NCI-H146 treated with DMSO at 0.1 percent for 48 hours (cell line): Measurements from ENCODE around the gene GPX3.

Experiments used
- DNase-seq: peaks from one replicate; lab custom pipeline; 2025; ENCODE audit not compliant: unreplicated experiment; lab: John Stamatoyannopoulos, UW

Gene GPX3

DNA sequence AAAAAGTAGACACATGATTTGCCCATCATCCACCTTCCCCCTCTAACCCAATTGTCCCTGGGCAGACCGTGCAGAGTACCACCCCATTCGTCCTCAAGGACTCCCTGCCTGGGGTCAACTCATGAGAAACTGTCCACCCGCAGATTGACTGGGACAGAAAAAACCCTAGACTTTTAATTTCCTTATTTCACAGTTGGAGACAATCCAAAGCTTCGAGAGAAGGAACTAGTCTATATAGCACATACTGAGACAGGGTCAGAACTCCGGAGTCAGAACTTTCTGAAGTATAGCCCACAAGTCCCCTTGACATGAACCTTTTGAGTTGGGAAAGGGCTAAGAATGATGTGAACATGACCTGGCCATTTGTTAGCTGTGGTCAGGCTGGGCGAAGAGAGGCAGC, 7.5 kb upstream of the GPX3 start:
- DNase-seq = no peak

DNA sequence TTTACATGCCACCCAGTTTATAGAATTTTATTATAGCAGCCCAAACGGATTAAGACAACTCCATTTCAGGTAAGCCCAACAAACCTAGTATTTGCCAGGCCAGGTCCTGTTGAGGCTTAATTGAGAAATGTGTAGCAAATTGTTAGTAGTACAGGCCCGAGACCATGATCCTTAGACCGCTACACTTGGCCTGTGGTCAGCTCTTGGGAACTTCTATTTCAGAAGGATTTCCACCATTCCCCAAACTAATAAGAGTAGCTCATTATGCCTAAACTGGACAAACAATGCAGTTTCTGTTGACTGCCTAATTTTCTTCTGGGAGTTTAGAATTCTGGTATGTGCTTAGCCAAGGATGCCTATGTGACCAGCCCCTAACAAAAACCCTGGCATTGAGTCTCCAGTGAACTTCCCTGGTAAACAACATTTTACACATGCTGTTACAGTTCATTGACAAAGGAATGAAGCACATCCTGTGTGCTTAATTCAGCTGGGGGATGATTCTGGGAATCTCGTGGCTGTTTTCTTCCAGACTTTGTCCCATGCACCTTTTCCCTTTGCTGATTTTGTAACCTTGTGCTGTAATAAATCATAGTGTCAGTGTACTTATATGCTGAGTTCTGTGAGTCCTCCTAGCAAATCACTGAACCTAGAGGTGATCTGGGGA, 5.6 kb upstream of the GPX3 start:
- DNase-seq = no peak

DNA sequence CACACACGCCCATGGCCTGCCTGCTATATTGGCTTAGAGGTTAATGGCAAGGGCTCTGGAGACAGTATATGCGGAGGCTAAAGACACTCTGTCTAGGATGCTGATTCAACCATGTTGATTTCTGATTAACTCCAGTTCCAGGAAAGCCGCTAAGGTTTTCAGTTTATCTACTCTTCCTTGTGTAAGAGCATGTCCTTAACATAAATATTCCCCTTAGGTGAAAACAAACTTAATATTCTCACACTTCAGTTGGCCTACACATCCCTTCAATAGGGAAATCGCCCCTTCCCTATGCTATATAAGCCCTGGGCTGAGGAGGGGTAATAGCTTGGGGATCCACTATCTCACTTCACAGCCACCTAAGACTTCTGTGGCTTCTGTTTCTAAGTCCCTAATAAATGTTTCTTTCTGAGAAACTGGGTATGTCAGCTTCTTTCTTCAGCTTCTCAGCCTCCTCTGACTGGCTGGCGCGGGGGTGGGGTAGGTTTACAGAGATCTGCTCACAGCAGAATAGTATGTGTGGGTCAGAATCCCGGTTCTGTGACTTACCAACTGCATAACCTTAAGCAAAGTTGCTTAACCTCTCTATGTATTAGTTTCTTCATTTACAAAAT, 4.3 kb upstream of the GPX3 start:
- no peak for DNase-seq

DNA sequence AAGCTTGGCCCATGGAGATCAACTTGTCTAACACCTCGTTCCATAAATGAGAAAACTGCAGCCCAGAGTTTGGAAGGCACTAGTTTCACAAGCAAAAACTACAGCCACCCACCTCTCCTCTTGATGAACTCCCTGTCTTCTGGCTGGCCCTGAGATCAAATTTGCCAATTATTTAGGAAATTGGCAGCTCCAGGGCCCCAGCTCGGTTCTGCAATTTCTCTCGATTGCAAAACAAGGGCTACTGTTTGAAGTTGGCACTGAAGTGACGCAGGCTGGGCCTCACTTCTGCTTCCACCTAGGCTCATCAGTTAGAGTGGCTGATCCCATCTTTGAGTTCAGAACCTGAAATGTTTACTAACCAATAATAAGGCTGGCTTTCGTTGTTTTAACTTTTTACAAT, 3.7 kb upstream of the GPX3 start:
- DNase-seq = no peak

DNA sequence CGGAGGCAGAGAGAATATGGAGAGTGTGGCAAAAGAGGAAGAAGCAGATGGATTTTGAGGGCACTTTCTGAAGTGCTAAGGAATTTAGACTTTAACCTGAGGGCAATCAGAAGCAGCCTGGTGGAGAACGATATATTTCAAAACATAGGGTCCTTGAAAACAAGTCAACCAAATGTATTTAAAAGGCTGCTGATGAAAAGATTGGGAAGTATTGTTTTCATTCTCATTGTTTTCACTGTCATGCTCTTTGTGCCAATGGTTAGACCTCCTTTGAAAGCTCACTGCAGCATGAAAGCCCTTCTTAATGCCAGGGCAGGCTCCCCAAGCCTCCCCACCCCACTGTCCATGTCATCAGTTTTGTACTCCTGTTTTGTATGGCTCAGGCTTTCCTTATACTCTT, 2.5 kb upstream of the GPX3 start:
- DNase-seq = no peak

DNA sequence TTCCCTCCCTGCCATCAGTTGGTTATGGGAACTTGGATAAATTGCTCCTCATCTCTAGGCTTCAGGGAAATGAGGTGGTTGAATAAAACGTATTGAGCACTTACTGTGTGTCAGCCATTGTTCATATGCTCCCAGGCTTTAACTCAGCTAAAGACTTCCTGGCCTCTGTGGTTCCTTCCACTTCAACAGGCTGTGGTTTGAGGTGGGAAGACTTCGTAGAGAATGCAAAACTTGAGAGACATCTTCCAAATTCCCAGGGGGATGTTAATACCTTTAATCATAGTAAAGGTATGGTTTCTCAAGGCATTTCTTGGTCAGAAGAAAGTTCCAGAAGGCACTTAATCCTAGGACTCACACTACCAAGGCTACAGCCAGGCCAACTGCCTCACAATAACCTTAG, 1.5 kb upstream of the GPX3 start:
- DNase-seq = no peak

DNA sequence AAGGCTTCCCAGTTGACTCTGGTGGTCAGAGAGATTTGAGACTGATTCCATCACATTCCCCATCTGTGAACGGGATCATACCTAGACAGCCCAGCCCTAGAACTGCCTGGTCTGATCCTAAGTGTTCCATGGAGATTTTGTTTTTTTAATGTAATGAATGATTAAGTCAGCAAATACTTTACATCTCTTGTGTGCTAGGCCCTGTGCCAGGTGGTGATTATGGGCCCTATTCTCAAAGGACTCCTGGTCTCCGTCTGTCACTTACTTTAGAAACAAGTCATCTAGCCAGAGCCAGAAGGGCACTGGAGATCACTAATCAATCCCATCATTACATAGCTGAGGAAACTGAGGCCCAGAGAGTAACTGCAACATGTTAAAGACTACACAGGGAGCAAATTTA, 1.1 kb upstream of the GPX3 start:
- no peak for DNase-seq

DNA sequence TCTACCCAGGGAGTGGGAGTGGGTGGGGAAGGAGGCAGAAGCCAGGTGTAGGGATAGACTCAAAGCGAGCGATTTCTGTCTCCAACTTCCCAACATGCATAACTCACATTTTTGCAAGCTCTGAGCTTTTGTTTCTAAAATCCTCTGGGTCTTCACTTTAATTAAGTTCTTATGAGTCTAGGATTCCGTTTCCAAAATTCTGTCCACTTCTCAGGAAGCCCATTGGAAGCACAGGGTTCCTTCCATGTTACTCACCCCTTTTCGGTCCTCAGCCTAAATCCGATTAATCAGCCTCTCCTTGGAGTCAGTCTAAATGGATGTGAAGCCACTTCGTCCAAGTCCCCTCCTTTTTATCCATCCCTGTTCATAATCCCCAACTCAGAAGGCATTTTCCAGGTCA, 1.4 kb downstream of the GPX3 start:
- DNase-seq = no peak

DNA sequence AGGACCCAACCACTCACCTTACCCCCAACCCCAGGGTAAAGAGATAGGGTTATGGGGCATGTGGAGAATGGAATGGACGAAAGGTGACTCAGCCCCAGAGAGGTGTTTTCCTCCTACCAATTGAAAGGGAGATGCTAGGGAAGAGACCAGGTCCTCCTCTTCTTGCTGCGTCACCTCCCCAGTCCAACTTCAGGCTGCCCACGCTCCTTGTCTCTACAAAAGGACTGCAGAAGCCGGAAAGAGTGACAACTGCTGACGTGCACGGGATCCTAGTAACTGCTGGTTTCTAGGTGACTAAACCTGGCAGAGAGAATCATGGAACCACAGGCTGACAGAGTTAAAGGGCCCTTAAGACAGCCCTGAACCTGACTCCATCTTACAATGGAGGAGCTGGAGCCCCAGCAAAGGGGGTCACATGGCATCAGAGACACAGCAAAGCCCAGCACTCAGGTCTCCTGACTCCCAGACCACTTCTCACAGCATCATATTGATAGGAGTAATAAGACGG, 2.2 kb downstream of the GPX3 start:
- no peak for DNase-seq

DNA sequence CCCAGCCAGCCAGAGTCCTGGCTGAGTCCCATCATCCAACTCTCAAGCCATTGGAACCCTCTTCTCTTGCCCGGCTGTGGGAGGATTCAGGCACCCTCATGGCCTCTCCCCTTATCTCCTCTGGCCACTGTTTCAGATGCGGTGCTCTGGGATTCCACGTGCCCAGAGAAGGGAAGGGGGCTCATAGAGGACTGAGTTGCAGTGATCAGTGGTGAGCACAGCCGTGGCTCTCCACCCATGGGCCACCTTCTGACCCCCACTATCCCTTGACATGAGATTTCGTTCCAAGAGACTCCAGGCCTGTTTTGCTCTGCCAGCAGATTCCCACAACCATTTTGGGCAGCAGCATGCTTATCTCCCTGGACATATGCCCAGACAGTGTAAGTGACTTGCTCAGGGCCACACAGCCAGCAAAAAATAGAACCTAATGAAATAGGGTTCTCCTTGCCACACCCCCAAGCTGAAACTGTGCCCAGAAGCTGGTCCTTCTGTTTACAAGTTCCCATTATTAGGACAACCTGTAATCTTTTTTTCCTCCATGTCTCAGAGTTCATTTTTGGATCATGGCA, 2.7 kb downstream of the GPX3 start:
- DNase-seq = no peak

DNA sequence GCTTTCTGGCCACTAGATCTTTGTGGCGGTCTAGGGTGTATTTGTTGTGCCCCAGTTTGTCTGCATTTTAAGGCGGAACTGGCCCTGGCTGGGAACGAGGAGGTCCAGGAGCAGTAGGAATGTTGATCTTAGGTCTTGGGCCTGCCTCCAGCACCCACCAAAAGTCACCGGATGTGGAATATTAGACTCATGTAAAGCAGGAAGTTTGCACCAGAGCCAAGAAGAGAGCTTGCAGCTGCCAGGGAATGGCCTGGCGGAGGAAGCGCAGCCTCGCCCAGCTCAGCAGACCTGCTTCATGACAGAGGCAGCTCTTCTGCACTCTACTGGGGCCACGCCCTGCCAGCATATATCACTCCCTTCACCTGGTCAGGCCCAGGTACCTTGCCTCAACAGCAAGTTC, 3.3 kb downstream of the GPX3 start:
- no peak for DNase-seq

DNA sequence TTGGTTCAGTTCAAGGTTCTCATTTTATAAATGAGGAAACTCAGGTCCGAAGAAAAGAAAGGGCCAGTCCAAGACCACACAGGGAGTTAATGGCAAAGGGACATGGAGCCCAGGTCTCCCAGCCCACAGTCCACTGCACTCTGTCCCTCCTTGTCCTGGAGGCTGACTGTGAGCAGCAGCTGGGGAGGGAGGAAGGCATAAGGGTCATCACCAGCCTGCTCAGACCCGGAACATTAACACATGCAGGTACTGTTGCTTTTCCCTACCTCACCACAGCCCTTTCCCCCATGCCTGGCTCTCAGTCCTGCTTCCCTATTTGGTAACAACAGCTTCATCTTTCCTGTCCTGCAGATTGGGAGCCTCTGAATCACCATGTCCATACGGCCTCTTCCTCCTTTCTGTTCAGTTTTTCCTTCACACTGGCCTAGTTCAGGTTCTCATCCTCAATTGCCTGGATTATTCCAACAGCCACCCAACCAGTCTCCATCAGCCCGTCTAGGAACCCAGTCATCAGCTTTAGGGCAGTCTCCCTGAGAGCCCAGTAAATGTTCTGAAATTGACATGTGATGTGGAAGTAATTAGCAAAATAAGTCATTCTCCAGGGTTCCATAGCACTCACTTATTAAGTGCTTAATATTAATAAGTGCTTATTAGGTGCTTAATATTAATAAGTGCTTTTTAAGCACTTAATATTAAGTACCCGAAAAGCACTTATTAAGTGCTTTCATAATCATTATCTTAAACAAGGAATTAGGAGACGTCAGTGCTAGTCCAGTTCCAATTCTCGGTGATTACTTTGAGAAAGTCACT, 4.3 kb downstream of the GPX3 start:
- DNase-seq = no peak

DNA sequence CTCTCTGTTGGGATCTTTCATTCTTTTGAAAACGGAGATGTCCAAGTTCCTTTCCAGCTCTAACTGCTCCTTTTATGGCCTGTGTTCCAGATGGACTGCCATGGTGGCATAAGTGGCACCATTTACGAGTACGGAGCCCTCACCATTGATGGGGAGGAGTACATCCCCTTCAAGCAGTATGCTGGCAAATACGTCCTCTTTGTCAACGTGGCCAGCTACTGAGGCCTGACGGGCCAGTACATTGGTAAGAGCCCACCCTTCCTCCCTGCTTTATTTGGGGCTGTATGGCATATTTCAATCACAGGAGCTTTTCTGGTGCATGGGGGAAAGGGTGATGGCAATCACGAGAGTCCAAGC, 4.8 kb downstream of the GPX3 start:
- no peak for DNase-seq

DNA sequence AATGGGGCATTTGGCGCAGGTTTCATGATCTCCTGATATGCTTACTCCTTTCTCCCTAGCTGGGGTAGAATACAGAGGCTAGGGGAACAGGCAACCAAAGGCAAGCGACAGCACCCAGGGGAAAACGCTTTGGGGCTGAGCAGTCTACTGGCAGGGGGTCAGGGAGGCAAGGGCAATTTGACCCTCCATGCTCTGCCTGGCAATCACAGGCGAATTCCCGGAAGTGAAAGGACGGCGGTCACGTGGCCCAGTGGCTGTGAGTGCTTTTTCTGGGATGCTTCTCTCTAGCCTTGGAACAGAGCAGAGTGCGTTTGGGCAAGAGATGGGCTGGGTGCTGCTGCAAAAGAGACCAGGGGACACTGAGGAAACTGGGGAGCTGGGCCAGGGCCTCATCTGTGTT, 5.7 kb downstream of the GPX3 start:
- no peak for DNase-seq

DNA sequence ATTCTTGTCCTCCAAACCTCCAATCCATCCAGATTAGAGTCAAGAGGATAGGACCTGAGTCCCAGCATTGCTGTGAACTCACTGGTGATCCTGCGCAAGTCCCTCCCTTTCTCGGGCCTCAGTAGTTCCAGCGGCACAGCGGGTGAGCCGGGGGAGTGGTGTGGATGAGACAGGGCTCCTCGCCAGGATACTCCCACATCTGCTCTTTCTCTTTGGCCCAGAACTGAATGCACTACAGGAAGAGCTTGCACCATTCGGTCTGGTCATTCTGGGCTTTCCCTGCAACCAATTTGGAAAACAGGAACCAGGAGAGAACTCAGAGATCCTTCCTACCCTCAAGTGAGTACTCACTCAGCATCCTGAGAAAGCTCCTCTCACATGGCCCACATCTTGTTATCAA, 6.3 kb downstream of the GPX3 start:
- no peak for DNase-seq

DNA sequence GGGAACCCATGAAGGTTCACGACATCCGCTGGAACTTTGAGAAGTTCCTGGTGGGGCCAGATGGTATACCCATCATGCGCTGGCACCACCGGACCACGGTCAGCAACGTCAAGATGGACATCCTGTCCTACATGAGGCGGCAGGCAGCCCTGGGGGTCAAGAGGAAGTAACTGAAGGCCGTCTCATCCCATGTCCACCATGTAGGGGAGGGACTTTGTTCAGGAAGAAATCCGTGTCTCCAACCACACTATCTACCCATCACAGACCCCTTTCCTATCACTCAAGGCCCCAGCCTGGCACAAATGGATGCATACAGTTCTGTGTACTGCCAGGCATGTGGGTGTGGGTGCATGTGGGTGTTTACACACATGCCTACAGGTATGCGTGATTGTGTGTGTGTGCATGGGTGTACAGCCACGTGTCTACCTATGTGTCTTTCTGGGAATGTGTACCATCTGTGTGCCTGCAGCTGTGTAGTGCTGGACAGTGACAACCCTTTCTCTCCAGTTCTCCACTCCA, 7.6 kb downstream of the GPX3 start:
- DNase-seq = no peak

DNA sequence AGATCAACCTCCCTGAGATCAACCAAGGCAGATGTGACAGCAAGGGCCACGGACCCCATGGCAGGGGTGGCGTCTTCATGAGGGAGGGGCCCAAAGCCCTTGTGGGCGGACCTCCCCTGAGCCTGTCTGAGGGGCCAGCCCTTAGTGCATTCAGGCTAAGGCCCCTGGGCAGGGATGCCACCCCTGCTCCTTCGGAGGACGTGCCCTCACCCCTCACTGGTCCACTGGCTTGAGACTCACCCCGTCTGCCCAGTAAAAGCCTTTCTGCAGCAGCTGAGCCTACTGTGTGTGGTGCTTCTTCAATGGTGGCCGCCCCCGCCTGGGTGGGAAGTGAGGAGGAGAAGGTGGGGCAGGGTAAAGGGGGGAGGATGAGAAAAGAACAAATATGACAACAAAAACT, 8.3 kb downstream of the GPX3 start:
- DNase-seq = no peak

DNA sequence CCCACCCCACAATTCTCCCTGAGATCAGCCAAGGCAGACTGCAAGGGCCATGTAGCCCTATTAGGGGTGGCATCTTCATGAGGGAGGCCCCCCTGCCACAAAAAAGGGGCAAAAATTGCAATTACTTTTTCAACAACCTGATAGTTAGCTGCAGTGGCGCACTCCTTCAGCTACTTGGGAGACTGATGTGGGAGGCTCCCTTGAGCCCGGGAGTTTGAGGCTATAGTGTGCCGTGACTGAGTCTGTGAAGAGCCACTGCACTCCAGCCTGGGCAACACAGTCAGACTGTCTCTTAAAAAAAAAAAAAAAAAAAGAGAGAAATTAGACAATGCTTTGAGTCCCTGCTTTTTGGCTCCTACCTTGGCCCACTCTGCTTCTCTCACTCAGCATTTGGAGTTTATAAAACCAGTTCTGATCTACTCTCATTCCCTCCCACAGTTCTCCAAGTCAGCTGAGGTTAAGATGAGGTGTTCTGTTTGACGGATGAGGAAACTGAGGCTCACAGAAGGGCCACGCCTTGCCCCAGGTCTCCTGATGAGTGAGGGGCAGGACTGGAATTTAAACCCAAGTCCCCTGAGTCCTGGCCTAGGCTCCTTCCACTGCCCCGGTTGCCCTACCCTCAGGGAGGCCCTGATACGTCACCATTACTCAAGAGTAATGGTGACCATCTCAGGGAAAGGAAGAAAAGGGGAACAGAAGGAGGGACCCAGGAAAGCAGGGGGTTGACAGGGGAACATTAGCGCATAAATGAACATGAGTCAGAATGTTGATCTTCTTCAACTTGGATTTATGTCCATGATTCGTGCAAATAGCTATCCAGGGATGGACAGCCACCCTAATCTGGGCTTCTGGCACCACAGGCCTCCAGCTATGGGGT, 9.0 kb downstream of the GPX3 start:
- no peak for DNase-seq

DNA sequence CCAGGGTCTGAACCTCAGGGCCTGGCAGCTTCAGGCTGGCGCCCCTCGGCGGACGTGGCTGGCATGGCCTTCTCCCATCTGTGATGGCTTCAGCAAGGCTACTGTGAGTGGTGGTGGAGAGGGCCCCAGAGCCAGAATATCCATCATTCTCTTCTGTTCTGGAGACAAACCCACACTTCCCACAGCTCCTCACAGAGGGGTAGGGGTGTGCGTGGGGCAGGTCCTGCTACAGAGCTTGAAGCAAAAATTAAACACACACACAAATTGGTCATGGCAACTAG, 9.6 kb downstream of the GPX3 start:
- DNase-seq = no peak

DNA sequence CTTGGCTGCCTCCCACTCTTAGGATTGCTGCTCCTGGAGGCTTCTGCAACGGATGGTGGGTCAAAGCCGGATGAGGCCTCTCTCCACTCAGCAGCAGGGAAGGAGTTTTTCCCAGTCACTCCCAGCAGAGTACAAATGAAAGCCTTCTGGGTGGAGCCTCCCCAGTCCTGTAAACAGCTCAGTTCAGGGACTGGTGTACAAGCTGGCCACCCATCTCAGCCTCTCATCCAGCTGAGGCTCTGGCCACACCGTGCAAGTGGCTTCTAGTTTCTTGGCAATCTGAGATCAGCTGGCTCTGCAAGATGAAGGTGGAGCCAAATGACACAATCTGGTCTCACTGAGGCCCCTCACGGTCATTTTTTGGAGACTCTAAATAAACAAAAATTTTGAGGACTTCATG, 10.0 kb downstream of the GPX3 start:
- DNase-seq = no peak

DNA sequence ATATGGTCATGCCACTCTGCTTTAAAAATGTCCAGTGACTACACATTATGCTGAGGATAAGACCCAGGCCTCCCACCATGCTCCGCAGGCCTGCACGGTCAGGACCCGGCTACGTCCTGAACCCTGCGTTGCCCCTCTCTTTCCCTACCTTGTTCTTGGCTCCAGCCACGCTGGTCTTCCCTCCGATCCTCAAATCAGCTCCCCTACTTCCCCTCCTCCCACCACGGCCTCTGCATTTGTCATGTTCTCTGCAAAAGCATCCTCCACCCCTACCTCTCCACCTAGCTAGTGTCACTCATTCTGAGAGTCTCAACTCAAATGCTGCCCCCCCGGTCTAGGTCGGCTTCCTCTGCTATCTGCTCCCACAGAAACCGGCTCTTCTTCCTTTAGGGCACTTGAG, 11.2 kb downstream of the GPX3 start:
- no peak for DNase-seq
